ENCODE measurements around the gene ATAD1. TPM values are rescaled to one million over a fixed set of nuclear protein-coding genes. Genes with fewer than 3 reads are reported as not detected.
A peak's percentile ranks its signal among the peaks of the same experiment; 100 is the strongest.

The ATAD1 gene
- total and polyA plus RNA-seq, 8 donors: 3.6 to 23.4 (median 16.0) TPM

- no peak for FAIRE-seq
- Histone ChIP-seq H3K4me3 (no peak overlapping the region), H3K9me3 (no peaks in the 10 kb centered on the region), H3K27me3 (no peaks in the 10 kb centered on the region), H3K27ac (no peak overlapping the region), H3K4me1 (peaks cover 0 to 3% (median 0%) of the 10 kb centered on the region in 3 donors), H3K36me3 (no peaks in the 10 kb centered on the region)
- no peak for DNase-seq
- 66 to 68% methylated on average over 7 of the region's 7 CpGs for WGBS, 2 donors
- intact Hi-C loops (cut with DNase I): no loop called here
- TF ChIP-seq, protein P1, sequence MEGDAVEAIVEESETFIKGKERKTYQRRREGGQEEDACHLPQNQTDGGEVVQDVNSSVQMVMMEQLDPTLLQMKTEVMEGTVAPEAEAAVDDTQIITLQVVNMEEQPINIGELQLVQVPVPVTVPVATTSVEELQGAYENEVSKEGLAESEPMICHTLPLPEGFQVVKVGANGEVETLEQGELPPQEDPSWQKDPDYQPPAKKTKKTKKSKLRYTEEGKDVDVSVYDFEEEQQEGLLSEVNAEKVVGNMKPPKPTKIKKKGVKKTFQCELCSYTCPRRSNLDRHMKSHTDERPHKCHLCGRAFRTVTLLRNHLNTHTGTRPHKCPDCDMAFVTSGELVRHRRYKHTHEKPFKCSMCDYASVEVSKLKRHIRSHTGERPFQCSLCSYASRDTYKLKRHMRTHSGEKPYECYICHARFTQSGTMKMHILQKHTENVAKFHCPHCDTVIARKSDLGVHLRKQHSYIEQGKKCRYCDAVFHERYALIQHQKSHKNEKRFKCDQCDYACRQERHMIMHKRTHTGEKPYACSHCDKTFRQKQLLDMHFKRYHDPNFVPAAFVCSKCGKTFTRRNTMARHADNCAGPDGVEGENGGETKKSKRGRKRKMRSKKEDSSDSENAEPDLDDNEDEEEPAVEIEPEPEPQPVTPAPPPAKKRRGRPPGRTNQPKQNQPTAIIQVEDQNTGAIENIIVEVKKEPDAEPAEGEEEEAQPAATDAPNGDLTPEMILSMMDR (IDR thresholded peaks at IDR 0.05): no peak
- no peak for ATAC-seq
Observed at GRCh38 chr10:87846023-87846422, 28.0 kb upstream of the ATAD1 start.

DNA sequence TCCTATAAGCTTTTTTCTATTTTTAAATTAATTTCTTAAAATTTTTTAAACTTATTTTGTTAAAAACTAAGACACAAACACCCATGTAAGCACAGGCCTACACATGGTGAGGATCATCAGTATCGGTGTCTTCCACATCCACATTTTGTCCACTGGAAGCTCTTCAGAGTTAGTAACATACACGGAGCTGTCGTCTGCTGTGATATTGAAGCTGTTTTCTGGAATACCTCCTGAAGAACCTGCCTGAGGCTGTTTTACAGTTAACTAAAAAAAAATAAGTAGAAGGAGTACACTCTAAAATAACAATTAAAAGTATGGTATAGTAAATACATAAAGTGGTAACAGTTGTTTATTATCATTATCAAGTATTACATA is 27.6 kb upstream of the ATAD1 start:
- H3K27me3 ChIP-seq: no peaks in the 10 kb centered on the region
- DNase-seq (no peak), FAIRE-seq (peak; percentile 43), ATAC-seq (no peak)
- H3K27ac ChIP-seq: no peak overlapping the region
- TF ChIP-seq, protein P1 (IDR thresholded peaks at IDR 0.05): no peak
- WGBS, 2 donors: 96 to 99% methylated on average over 3 of the region's 3 CpGs
- no peaks in the 10 kb centered on the region for H3K9me3 ChIP-seq
- no peaks in the 10 kb centered on the region for H3K36me3 ChIP-seq
- intact Hi-C loops (cut with DNase I): no loop called here
- no peak overlapping the region for H3K4me3 ChIP-seq
- peaks cover 0 to 3% (median 0%) of the 10 kb centered on the region in 3 donors for H3K4me1 ChIP-seq

DNA sequence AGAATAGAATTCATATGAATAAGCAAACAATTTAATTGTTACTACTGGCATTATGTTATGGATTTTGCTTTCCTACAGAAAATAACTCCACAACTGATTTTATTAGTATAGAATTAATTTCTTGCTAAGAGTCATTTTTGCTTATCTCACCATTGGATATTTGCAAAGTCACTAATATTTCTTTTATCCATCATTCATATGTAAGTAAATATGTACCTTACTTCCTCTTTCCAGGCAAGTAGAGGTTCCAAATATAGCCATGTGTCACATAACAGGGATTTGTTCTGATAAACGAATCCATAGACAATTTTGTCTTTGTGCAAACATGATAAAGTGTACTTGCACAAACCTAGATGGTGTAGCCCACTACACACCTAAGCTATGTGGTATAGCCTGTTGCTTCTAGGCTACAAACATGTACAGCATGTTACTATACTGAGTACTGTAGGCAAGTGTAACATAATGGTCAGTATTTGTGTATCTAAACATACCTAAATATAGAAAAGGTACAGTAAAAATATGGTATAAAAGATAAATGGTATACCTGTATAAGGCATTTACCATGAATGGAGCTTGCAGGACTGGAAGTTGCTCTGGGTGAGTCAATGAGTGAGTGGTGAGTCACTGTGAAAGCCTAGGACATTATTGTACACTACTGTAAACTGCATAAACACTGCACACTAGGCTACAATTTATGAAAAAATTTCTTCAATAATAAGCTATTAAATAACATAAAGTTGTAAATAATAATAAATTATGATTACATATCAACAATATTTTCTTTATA is 27.0 kb upstream of the ATAD1 start:
- WGBS, 2 donors: 6 to 11% methylated on average over 1 of the region's 1 CpG
- intact Hi-C loops (cut with DNase I): no loop called here
- H3K36me3 ChIP-seq: no peaks in the 10 kb centered on the region
- TF ChIP-seq, protein P1 (IDR thresholded peaks at IDR 0.05): no peak
- H3K4me1 ChIP-seq: no peaks in the 10 kb centered on the region
- ATAC-seq (peak in 3 of 4 donors; percentile 19 to 57 (median 41)), DNase-seq (no peak), FAIRE-seq (no peak)
- H3K4me3 ChIP-seq: no peak overlapping the region
- H3K27ac ChIP-seq: no peak overlapping the region
- H3K9me3 ChIP-seq: no peaks in the 10 kb centered on the region
- H3K27me3 ChIP-seq: no peaks in the 10 kb centered on the region

DNA sequence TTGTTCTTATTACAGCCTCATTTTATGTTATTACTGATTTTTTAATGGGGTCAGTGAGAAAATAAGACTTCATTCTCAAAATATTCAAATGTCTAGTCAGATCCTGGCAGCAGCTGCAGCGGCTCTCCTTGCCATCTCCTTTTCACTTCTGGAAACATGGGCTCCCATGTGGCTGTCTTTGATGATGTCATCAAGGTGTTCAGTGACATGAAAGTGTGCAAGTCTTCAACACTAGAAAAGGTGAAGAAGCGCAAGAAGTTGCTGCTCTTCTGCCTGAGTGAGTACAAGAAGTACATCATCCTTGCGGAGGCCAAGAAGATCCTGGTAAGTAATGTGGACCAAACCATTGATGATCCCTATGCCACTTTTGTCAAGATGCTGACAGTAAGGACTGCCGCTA is 25.7 kb upstream of the ATAD1 start:
- Histone ChIP-seq H3K27ac (no peak overlapping the region), H3K4me1 (no peaks in the 10 kb centered on the region), H3K4me3 (no peak overlapping the region), H3K36me3 (no peaks in the 10 kb centered on the region), H3K9me3 (no peaks in the 10 kb centered on the region), H3K27me3 (no peaks in the 10 kb centered on the region)
- 96 to 98% methylated on average over 4 of the region's 4 CpGs for WGBS, 2 donors
- DNase-seq: no peak
- no peak for FAIRE-seq
- TF ChIP-seq, protein P1 (IDR thresholded peaks at IDR 0.05): no peak
- no peak for ATAC-seq
- intact Hi-C loops (cut with DNase I): no loop called here

- Histone ChIP-seq H3K27me3 (no peaks in the 10 kb centered on the region), H3K4me3 (no peak overlapping the region), H3K9me3 (no peaks in the 10 kb centered on the region), H3K36me3 (no peaks in the 10 kb centered on the region), H3K4me1 (no peaks in the 10 kb centered on the region), H3K27ac (no peak overlapping the region)
- no peak for FAIRE-seq
- TF ChIP-seq, protein P1 (IDR thresholded peaks at IDR 0.05): no peak
- peak; percentile 33 to 68 (median 50) for ATAC-seq
- DNase-seq: no peak
- intact Hi-C loops (cut with DNase I): no loop called here
Observed at GRCh38 chr10:87842776-87843497, 24.9 kb upstream of the ATAD1 start.
